ENCODE results near the gene MRE11. TPM values are rescaled to one million over a fixed set of nuclear protein-coding genes. Genes with fewer than 3 reads are reported as not detected.

MRE11 gene
- total RNA-seq, 1 experiment from 2014 or later = 40.7 TPM

DNA sequence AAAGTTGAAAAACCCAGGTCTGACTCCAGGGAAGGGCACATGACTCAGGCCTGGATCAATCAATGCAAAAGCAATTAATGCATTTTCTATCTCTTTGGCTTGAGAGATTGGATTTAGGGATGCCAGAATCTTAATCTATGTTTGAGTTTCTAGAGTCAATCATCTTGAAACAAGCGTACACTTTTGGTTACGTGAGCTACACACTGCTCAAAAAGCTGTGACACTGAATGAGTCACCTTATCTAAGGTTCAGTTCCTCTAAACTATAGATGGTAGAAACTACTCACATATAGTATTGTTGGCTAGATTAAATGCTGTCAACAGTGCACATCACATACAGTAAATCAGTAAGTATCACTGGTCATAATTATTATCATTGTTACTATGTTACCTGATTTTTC is 24.2 kb downstream of the MRE11 start:
- TF ChIP-seq, protein P1, sequence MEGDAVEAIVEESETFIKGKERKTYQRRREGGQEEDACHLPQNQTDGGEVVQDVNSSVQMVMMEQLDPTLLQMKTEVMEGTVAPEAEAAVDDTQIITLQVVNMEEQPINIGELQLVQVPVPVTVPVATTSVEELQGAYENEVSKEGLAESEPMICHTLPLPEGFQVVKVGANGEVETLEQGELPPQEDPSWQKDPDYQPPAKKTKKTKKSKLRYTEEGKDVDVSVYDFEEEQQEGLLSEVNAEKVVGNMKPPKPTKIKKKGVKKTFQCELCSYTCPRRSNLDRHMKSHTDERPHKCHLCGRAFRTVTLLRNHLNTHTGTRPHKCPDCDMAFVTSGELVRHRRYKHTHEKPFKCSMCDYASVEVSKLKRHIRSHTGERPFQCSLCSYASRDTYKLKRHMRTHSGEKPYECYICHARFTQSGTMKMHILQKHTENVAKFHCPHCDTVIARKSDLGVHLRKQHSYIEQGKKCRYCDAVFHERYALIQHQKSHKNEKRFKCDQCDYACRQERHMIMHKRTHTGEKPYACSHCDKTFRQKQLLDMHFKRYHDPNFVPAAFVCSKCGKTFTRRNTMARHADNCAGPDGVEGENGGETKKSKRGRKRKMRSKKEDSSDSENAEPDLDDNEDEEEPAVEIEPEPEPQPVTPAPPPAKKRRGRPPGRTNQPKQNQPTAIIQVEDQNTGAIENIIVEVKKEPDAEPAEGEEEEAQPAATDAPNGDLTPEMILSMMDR (conservative IDR thresholded peaks at IDR 0.05) = no peak
- H3K27ac ChIP-seq (ENCODE audit: insufficient read length, low read depth, low read length) = no peak overlapping the region
- Mint-ChIP-seq H3K4me1 (peaks cover 16% of the 10 kb centered on the region in 2 experiments), H3K27me3 (ENCODE audit: low read depth) (no peaks in the 10 kb centered on the region), H3K36me3 (ENCODE audit: insufficient read depth in 1 of 3, low read depth in 3 of 3) (peaks cover 3 to 30% (median 30%) of the 10 kb centered on the region in 3 experiments; a peak in 6 of 7 replicates), H3K4me3 (no peak overlapping the region), H3K9me3 (no peaks in the 10 kb centered on the region), H3K27ac (no peak overlapping the region)
- WGBS (ENCODE audit: extremely low coverage, insufficient read length, low lambda C conversion rate) = no CpG with 5 or more reads among the region's 2 CpGs
- no peak overlapping the region for H3K9ac ChIP-seq (ENCODE audit: extremely low read depth, insufficient read length, low read length)
- H2BK12ac ChIP-seq (ENCODE audit: insufficient read length, low read depth, low read length) = no peak overlapping the region
- H2AK5ac ChIP-seq (ENCODE audit: insufficient read length, low read length) = no peak overlapping the region
- H3K9me3 ChIP-seq (ENCODE audit: control insufficient read depth, low read depth, low read length) = no peaks in the 10 kb centered on the region
- no peak overlapping the region for H2BK15ac ChIP-seq (ENCODE audit: low read depth, low read length)
- H3K23me2 ChIP-seq (ENCODE audit: insufficient read length, low read depth, low read length, poor library complexity, severe bottlenecking) = no peaks in the 10 kb centered on the region
- H3K4me1 ChIP-seq (ENCODE audit: insufficient read depth, low read length) = peaks cover 11% of the 10 kb centered on the region; the same call in 1 of the 2 replicates
- no peak overlapping the region for H2BK20ac ChIP-seq (ENCODE audit: low read depth, low read length, poor library complexity, severe bottlenecking)
- no peaks in the 10 kb centered on the region for H3K27me3 ChIP-seq (ENCODE audit: insufficient read depth, low read length)
- no peaks in the 10 kb centered on the region for H3K79me1 ChIP-seq (ENCODE audit: insufficient read depth, low read depth, low read length, poor library complexity, severe bottlenecking)
- H2BK5ac ChIP-seq (ENCODE audit: insufficient read length, low read length) = no peak overlapping the region
- H2BK120ac ChIP-seq (ENCODE audit: low read depth, low read length, poor library complexity, severe bottlenecking) = no peak overlapping the region
- H3K23ac ChIP-seq (ENCODE audit: insufficient read length, low read depth, low read length) = no peak overlapping the region
- no peak for DNase-seq
- no peak overlapping the region for H4K91ac ChIP-seq (ENCODE audit: insufficient read length, low read depth, low read length)
- H3K4me2 ChIP-seq (ENCODE audit: insufficient read depth, insufficient read length, low read length) = no peak overlapping the region
- H3K4ac ChIP-seq (ENCODE audit: low read depth, low read length) = no peak overlapping the region
- H3K18ac ChIP-seq (ENCODE audit: insufficient read length, low read depth, low read length) = no peak overlapping the region
- H3K14ac ChIP-seq (ENCODE audit: insufficient read depth, low read length) = no peak overlapping the region
- no peak overlapping the region for H3T11ph ChIP-seq (ENCODE audit: low read length)
- no peak overlapping the region for H2AFZ ChIP-seq (ENCODE audit: low read length)
- no peak overlapping the region for H3K56ac ChIP-seq (ENCODE audit: insufficient read length, low read depth, low read length)
- H4K20me1 ChIP-seq (ENCODE audit: control insufficient read depth, insufficient read depth, insufficient read length) = no peaks in the 10 kb centered on the region
- no peak overlapping the region for H4K5ac ChIP-seq (ENCODE audit: insufficient read length, low read depth, low read length)
- no peak overlapping the region for H4K8ac ChIP-seq (replicated peaks; ENCODE audit: insufficient read length, low read depth, low read length)
- H3K79me2 ChIP-seq (ENCODE audit: insufficient read depth, low read length) = no peaks in the 10 kb centered on the region

All from H9 (cell line).